Jurkat, Clone E6-1 (cell line): ENCODE results near the gene ING3.
A peak's percentile ranks its signal among the peaks of the same experiment; 100 is the strongest.

ENCODE experiments used
- DNase-seq: peaks from one replicate; pipeline ENCODE4 v3.0.0-alpha.2; 2011; ENCODE audit warnings: low read depth, low spot score
- H3K4me3 ChIP-seq: 2 replicates; pipeline ENCODE4 v1.5.1; 2011; ENCODE audit warnings: mild to moderate bottlenecking, low read length, control low read depth, moderate library complexity

The ING3 gene

DNA sequence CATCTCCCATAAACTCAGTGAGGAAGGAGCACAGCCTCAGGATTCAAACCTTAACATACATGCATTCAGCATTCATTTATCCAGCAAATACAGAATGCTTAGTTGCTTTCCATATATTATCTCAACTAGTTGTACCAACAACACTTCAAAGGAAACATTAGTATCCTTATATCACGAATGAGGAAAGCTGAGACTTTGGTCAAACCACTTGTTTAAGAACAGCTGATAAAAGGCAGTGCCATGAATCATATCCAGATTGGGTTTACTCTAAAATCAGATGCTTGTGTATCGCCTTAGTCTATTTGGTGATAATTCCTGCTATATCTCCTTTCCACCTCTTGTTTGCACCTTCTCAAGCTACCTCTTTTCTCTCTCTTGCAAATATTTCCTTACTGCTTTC is 36.1 kb downstream of the ING3 start:
- no peak for DNase-seq

DNA sequence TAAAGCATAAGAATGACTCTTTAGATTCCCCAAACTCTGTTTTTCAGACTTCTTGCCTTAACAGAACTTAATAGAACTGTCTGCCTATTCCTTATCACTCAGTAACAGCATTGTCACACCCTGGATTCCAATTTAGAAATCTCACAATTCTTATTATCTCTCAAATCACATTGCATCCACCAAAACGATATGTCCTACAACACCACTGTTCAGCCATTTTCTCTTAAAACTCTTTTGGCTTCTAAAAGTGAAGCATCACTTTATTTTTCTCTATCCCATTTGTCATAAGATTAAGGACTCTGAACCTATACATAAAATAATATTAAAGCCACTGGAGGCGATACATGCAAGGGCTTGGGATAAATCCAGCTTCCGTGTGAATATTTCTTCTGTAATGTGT is 36.7 kb downstream of the ING3 start:
- DNase-seq: no peak
- H3K4me3 ChIP-seq: no peak overlapping the region

More for the DNA sequence above, 36.1 kb downstream of the ING3 start:
- no peak overlapping the region for H3K4me3 ChIP-seq

DNA sequence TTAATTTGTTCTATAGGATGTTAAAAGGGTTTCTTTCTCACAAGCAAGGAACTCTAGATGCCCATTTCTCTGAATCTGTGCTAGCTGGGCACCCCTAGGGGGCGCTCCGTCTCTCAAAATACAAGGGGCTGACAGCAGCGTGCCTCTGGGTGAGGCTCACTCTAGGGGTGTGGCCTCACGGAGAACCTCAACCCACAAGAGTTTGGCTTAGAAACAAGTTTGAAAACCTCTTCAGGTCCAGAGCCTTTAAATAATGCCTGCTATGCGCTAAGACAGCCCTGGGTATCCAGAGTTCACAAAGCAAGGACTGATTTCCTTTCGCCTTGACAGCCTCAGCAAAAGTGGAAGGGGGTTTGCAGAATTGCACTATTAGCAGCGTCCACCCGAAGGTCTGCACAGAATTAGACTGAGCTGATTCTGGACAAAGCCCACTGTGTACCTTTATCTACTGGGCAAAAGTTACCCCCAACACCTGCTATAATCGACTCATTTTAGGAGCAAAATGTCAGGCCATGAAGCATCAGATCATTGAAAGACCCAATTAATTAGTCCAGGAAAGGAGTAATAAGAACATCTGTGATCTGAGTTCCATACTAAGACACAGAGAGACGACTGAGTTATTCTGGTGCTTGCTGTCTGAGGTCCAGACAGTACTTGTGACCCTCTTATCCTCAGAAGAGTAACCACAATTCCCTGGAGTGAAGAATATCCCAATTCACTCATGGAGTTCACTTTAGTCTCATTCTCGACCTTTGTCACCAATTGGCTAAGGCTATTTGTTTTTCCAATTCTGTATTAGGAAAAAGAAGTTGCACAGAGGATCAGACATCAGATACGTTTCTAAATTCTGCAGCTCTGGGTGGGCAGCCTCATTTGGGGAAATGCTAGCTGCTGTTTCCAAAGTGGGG is 37.4 kb downstream of the ING3 start:
- H3K4me3 ChIP-seq: no peak overlapping the region
- DNase-seq: peak; percentile 79

DNA sequence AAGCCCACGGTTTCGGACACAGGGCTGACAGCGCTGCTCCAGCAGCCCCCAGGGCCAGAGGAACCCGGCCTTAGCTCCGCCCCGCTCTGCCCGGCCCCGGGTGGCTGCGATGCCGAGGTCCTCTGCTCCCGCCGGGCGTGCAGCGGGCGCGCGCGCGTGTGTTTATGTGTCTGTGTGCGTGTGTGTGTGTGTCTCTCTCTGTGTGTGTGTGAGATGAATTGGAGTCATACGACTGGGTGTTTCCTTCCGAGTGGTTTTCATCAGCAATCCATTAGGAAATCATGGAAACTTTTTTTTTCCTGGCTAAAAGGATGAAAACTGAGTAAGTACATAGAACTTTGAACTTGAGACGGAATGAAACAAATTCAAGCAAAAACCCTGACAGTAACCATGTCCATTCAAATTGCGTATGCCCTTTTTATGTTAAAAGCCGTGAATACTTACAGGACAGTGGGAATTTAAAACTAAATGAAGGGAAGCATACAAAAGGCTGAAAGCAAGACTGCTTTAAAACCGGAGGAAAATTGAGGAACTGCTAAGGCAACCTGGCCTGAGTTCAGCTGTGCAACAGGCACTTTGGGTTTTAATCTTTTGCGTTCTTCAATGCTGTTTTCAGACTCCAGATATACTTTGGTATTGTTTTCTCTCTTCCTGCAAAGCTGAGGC is 38.1 kb downstream of the ING3 start, which contains the start of gene CPED1:
Gene CPED1, plus strand, starts transcription at position 121 of the 666 bp plus-strand sequence. CDS start 911 bp downstream, outside the sequence.
- no peak within 1 kb of the TSS for H3K4me3 ChIP-seq

GRCh38 chr7:120989257-120990220 is 39.0 kb downstream of the ING3 start:
- DNase-seq: no peak

More for the DNA sequence above, 38.1 kb downstream of the ING3 start, which contains the start of gene CPED1:
- no peak for DNase-seq

GRCh38 chr7:120990468-120991118 is 40.0 kb downstream of the ING3 start:
- H3K4me3 ChIP-seq: no peak overlapping the region
- DNase-seq: no peak

More at GRCh38 chr7:120989257-120990220, 39.0 kb downstream of the ING3 start:
- H3K4me3 ChIP-seq: no peak overlapping the region

DNA sequence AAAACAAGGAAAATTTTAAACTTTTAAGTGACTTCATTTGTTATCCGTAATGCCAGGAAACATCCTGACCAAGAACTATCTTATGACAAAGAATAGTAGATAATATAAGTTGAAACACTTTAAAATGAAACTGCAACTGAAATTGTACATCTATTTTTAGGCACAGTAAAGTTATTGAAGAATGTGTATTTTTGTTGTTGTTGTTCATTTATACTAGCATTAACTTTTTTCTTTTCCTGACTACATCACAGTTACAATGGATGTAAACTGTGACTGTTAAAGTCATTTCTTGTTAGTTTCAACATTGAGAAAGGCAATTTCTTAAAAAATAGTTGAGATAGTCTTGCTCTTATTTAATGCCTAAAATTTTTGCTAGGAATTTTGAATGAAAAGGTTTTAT is 40.6 kb downstream of the ING3 start:
- no peak overlapping the region for H3K4me3 ChIP-seq

GRCh38 chr7:120991581-120991980 is 41.0 kb downstream of the ING3 start:
- DNase-seq: no peak
- no peak overlapping the region for H3K4me3 ChIP-seq

More for the DNA sequence above, 40.6 kb downstream of the ING3 start:
- no peak for DNase-seq

- no peak for DNase-seq
- no peak overlapping the region for H3K4me3 ChIP-seq
Observed at GRCh38 chr7:120992272-120992964, 41.8 kb downstream of the ING3 start.

DNA sequence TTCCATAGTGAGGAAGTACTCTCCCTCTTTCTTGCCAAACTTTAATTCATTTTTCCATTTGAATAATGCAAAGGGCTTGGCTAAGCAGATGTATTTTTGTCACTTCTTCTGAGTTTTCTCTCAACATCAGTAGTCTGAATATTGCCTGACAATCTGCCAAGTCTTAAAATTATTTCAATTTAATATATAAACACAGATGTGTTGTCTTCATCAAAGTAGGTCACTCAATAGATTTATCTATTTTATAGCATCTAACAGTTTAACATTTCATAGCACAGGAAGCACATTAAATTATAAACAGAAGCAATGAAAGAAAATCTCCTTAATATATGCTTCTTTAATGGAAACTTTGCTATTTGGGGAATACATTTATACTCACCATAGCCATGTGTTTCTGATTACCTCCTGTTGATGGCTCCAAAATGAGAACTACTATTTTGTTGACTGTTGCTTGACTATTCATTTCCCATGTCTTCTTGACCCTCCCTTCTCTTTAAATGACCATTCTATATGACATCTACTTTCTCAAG is 42.5 kb downstream of the ING3 start:
- no peak overlapping the region for H3K4me3 ChIP-seq
- DNase-seq: no peak

DNA sequence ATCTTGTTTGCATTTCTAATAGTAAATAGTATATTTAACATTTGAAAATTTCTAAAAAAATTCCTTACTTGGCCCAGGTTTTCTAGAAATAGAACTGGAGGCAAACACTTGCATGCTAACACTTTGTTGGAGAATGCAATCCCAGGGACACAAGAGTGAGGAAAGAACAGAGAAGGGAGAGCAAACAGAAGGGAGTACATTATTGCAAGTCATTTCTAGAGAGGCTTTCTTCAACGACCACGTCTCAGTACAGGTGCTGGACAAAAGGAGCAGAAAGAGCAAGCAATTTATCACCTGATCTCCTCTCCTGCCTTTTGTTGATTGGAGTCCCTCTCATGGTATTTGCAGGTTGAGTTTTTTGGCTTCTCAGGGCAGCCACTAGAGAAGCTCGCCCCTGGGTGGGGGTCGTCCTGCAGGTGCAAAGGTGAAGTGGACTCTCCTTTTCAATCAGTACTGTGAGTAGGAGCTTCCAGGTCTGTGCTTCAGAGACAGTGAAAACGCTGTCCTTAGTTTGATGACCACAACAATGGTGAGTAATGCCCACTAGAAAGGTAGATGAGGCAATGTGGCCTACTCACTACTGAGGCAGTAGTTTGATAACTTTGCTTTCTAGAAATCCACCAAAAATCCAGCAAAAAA is 43.1 kb downstream of the ING3 start:
- H3K4me3 ChIP-seq: no peak overlapping the region
- DNase-seq: no peak

DNA sequence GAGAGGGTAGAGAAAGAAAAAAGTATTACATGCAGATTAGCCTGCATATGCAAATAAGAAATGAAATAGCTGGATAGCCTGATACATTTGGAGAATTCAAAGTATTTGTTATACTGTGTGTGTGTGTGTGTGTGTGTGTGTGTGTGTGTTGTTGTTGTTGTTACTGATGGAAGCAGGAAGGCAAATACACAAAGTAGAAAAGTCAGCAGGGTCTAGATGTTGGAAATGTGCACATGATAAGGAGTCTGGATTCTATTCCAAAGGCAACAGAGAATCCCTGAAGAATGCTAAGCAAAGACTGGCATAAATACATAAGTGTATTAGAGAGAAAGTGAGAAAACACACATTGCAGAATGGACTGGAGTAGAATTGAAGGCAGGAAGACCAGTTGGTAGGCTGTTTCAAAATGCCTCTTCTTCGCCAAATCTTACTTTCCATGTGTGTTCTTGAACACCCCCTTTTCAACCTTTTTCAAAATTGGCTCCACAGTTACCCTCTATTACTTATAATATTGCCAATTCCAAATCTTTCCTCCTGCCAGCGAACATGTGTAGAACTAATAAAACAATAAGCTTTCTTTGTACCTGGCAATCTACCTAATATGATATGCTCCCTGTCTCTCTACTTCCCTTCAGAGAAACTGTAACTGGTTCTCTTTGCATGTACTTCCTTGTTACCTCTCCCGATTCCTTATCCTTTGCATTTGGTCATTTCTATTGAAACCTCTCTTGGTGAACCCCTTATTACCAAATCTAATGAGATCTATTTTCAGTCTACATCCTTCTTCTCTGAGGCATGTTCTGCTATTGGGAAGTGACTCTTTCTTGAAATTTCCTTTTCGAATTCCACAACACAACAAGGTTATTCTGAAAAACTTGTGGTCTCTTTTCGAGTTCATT is 44.2 kb downstream of the ING3 start:
- H3K4me3 ChIP-seq: no peak overlapping the region
- DNase-seq: no peak

DNA sequence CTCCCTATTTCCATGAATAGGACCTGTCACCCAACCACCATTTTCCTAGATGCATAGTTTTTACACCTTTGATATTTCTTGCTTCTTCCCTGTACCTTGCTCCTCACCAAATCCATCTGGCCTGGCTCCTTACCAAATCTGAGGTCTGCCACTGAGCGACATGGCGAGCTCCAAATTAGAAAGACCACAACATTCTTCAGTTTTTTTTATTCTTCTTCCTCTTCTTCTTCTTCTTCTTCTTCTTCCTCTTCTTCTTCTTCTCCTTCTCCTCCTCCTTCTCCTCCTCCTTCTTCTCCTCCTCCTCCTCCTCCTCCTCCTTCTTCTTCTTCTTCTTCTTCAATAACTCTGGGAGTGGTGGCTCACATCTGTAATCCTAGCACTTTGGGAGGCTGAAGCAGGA is 45.1 kb downstream of the ING3 start:
- no peak overlapping the region for H3K4me3 ChIP-seq
- no peak for DNase-seq

DNA sequence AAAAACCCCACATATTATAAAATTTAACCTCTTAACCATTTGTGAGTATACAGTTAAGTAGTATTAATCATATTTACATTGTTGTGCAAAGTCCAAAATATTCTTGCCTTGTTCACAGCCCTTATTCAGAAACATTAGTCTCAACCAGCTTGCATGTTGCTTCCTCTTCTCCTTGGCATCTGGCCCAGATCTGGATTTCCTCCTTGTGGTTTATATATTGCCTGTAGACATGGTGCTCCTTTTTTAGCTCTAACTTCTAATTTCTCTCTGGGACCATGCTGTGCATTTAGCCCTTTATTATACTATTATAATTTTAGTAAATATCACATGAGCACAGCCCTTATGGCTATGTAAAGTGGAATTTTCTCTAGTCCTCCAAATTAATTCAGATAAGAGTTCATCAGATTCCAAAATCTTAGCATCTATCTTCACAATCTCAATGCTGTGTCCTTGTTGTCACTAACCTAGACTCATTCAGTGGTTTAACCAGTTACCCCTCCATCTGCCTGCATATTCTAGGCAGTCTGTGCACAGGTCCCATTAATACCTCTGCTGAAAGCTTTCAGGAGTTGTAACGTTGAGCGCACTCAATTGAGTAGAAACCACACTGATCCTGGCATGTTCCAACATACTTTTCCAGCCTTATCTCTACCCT is 45.9 kb downstream of the ING3 start:
- peak; percentile 77 for DNase-seq
- no peak overlapping the region for H3K4me3 ChIP-seq

- DNase-seq: no peak
- H3K4me3 ChIP-seq: no peak overlapping the region
Observed at GRCh38 chr7:120996988-120997345, 46.4 kb downstream of the ING3 start.

DNA sequence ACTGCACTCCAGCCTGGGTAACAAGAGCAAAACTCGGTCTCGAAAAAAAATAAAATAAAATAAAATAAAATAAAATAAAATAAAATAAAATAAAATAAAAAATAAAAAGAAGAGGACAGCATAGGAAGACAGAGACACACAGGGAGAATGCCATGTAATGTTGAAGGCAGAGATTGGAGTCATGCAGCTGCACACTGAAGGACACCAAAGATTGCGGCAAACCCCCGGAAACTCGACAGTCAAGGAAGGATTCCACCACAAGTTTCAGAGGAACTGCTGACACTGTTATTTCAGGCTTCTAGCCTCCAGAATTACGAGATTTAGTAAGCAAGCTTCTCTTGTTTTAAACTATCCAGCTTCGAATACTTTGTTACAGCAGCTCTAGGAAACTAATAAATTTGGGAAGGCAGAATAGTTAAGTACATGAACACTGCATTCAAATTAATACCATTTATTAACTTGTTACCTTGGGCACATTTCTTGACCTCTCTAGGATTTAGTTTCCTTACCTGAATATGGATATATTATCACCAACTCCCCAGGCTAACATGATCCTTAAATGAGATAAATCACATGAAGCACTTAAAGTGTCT is 47.4 kb downstream of the ING3 start:
- no peak overlapping the region for H3K4me3 ChIP-seq
- DNase-seq: peak; percentile 11
